Measurements from ENCODE around the gene PLA2G4E. TPM values are rescaled to one million over a fixed set of nuclear protein-coding genes. Genes with fewer than 3 reads are reported as not detected.

PLA2G4E gene
- total and polyA plus RNA-seq, 2 experiments from 2014 or later = not detected

DNA sequence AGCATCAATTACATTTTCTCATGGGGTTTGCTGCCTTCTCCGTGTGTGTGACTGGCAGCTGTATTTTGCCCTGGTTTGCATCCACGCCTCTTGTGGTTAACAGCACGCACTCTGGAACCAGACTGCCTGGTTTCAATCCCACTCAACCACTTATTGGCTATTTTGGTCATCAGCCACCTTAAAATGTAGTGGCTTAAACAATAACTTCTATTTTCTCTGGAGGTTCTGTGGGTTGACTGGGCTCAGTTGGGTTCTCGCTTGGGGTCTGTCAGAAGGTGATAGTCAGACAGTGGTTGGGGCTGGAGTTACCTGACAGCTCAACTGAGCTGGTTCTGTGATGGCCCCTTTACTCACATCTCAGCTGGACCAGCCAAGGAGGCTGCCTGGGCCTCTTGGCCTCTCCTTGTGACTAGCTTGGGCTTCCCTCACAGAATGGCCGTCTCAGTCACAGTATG, 85.2 kb downstream of the PLA2G4E start:
- 0 out of 2 replicates have a peak, but pooled peaks cover 4% of the 10 kb centered on the region for H3K79me2 ChIP-seq (replicated peaks; ENCODE audit: insufficient read depth)
- H3K36me3 Mint-ChIP-seq (ENCODE audit: low read depth) = peaks cover 12% of the 10 kb centered on the region
- DNase-seq (ENCODE audit: low spot score) = no peak
- H3K27ac ChIP-seq (ENCODE audit: low read depth) = no peak overlapping the region
- peaks cover 12% of the 10 kb centered on the region for H3K27me3 Mint-ChIP-seq (ENCODE audit: insufficient read depth, low read depth, poor library complexity)
- no peak overlapping the region for H3K4me2 ChIP-seq
- peaks cover 12% of the 10 kb centered on the region for H4K20me1 ChIP-seq (replicated peaks; ENCODE audit: insufficient read depth)
- H3F3A ChIP-seq (replicated peaks; ENCODE audit: low read depth) = 0 out of 2 replicates have a peak, but pooled peaks cover 4% of the 10 kb centered on the region
- ATAC-seq = no peak
- H3K27me3 ChIP-seq (ENCODE audit: insufficient read depth) = no peaks in the 10 kb centered on the region
- no peak for TF ChIP-seq EZH2 (IDR thresholded peaks at IDR 0.05; ENCODE audit: low read depth, unreplicated experiment)
- no peak for TF ChIP-seq ZNF331 (CRISPR knock-in tag; IDR thresholded peaks at IDR 0.05; ENCODE audit: low read depth)
- no peak overlapping the region for H3K4me3 Mint-ChIP-seq
- peaks cover 18% of the 10 kb centered on the region for H3K4me1 ChIP-seq (ENCODE audit: insufficient read depth)
- no peaks in the 10 kb centered on the region for H3K9me2 ChIP-seq (ENCODE audit: insufficient read depth)
- H2AFZ ChIP-seq = no peak overlapping the region
- 0 out of 2 replicates have a peak, but pooled peaks cover 4% of the 10 kb centered on the region for H3K36me3 ChIP-seq (ENCODE audit: insufficient read depth)
- H3K27ac Mint-ChIP-seq = no peak overlapping the region
- peaks cover 33% of the 10 kb centered on the region for H3K4me1 Mint-ChIP-seq
- no peaks in the 10 kb centered on the region; the same call in 2 of the 3 replicates for H3K9me3 Mint-ChIP-seq
- H3K4me3 ChIP-seq = no peak overlapping the region

GRCh38 chr15:41934843-41935242, 86.0 kb downstream of the PLA2G4E start:
- Mint-ChIP-seq H3K4me3 (peak overlapping the region; percentile 8; the same call in 1 of the 3 replicates), H3K4me1 (peaks cover 33% of the 10 kb centered on the region), H3K36me3 (ENCODE audit: low read depth) (peaks cover 6% of the 10 kb centered on the region; the same call in 2 of the 3 replicates), H3K27me3 (ENCODE audit: insufficient read depth, low read depth, poor library complexity) (peaks cover 12% of the 10 kb centered on the region), H3K27ac (peak overlapping the region; percentile 81), H3K9me3 (no peaks in the 10 kb centered on the region; the same call in 2 of the 3 replicates)
- Histone ChIP-seq H3K79me2 (replicated peaks; ENCODE audit: insufficient read depth) (0 out of 2 replicates have a peak, but pooled peaks cover 4% of the 10 kb centered on the region), H4K20me1 (replicated peaks; ENCODE audit: insufficient read depth) (peaks cover 12% of the 10 kb centered on the region), H3K4me2 (peak overlapping the region; percentile 38; the same call in 1 of the 2 replicates), H3F3A (replicated peaks; ENCODE audit: low read depth) (0 out of 2 replicates have a peak, but pooled peaks cover 4% of the 10 kb centered on the region), H3K4me3 (no peak overlapping the region), H3K27me3 (ENCODE audit: insufficient read depth) (no peaks in the 10 kb centered on the region), H2AFZ (no peak overlapping the region), H3K4me1 (ENCODE audit: insufficient read depth) (peaks cover 18% of the 10 kb centered on the region), H3K36me3 (ENCODE audit: insufficient read depth) (0 out of 2 replicates have a peak, but pooled peaks cover 4% of the 10 kb centered on the region), H3K27ac (ENCODE audit: low read depth) (no peak overlapping the region), H3K9me2 (ENCODE audit: insufficient read depth) (no peaks in the 10 kb centered on the region)
- peak; percentile 59 for ATAC-seq
- DNase-seq (ENCODE audit: low spot score) = peak; percentile 51
- TF ChIP-seq JUNB (IDR thresholded peaks at IDR 0.05; ENCODE audit: unreplicated experiment) (no peak), ZNF462 (CRISPR knock-in tag; IDR thresholded peaks at IDR 0.05) (no peak), EZH2phosphoT487 (IDR thresholded peaks at IDR 0.05; ENCODE audit: unreplicated experiment) (no peak), ZNF114 (CRISPR knock-in tag; IDR thresholded peaks at IDR 0.05) (no peak), NANOG (IDR thresholded peaks at IDR 0.05; ENCODE audit: borderline replicate concordance) (no peak), ZNF331 (CRISPR knock-in tag; IDR thresholded peaks at IDR 0.05; ENCODE audit: low read depth) (no peak), CREB1 (CRISPR knock-in tag; IDR thresholded peaks at IDR 0.05; ENCODE audit: low read depth) (no peak), REST (IDR thresholded peaks at IDR 0.05; ENCODE audit: unreplicated experiment) (no peak)
- TF ChIP-seq, protein P1, sequence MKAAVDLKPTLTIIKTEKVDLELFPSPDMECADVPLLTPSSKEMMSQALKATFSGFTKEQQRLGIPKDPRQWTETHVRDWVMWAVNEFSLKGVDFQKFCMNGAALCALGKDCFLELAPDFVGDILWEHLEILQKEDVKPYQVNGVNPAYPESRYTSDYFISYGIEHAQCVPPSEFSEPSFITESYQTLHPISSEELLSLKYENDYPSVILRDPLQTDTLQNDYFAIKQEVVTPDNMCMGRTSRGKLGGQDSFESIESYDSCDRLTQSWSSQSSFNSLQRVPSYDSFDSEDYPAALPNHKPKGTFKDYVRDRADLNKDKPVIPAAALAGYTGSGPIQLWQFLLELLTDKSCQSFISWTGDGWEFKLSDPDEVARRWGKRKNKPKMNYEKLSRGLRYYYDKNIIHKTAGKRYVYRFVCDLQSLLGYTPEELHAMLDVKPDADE (IDR thresholded peaks at IDR 0.05) = no peak
